K562 (cell line): Measurements from ENCODE around the gene KYAT1. TPM values are rescaled to one million over a fixed set of nuclear protein-coding genes. Genes with fewer than 3 reads are reported as not detected.

Experiments
- ESRRA ChIP-seq: fragments of 450-650 bp; IDR thresholded peaks from 2 replicates; pipeline ENCODE4 v1.6.1; 2014; ENCODE audit warnings: low read depth, mild to moderate bottlenecking, moderate library complexity, borderline replicate concordance
- ETV1 ChIP-seq: fragments of 450-650 bp; conservative IDR thresholded peaks from 2 replicates; pipeline ENCODE4 v1.6.1; 2016; ENCODE audit warnings: missing genetic modification characterization, control low read depth, low read depth, missing compliant biosample characterization
- FOXK1 ChIP-seq: sonication (generic); formaldehyde crosslinking; IDR thresholded peaks from 2 replicates; pipeline ENCODE4 v1.8.0; 2022; ENCODE audit warnings: missing genetic modification reagents, mild to moderate bottlenecking, borderline replicate concordance
- GATAD2A ChIP-seq: fragments of 450-650 bp; IDR thresholded peaks from 2 replicates; pipeline ENCODE4 v1.6.1; 2017
- HDAC3 ChIP-seq: fragments of 450-650 bp; IDR thresholded peaks from 2 replicates; pipeline ENCODE4 v1.6.1; 2018; ENCODE audit warnings: borderline replicate concordance, mild to moderate bottlenecking, moderate library complexity; ENCODE audit not compliant: partially characterized antibody
- MCM2 ChIP-seq: fragments of 450-650 bp; IDR thresholded peaks from 2 replicates; pipeline ENCODE4 v1.6.1; 2017; ENCODE audit warnings: low read depth, mild to moderate bottlenecking
- NCOA4 ChIP-seq: fragments of 450-650 bp; IDR thresholded peaks from 2 replicates; pipeline ENCODE4 v1.6.1; 2018; ENCODE audit warnings: mild to moderate bottlenecking; ENCODE audit not compliant: partially characterized antibody
- NFE2 ChIP-seq: IDR thresholded peaks from 2 replicates; pipeline ENCODE4 v1.6.1; 2014; ENCODE audit warnings: antibody characterized with exemption, low read depth
- PBX2 ChIP-seq, 2 experiments: IDR thresholded peaks in 1 of 2; conservative IDR thresholded peaks in 1 of 2; 2 replicates each; pipeline ENCODE4 v1.6.1; 2016; ENCODE audit warnings: low read depth in 2 of 2, mild to moderate bottlenecking in 1 of 2, missing compliant biosample characterization in 1 of 2, missing genetic modification characterization in 1 of 2, moderate library complexity in 1 of 2
- RBM25 ChIP-seq: fragments of 200-400 bp; formaldehyde crosslinking; IDR thresholded peaks from 2 replicates; pipeline ENCODE4 v1.6.1; 2018; ENCODE audit warnings: low read length, low read depth, moderate library complexity; ENCODE audit not compliant: severe bottlenecking
- RNF219 ChIP-seq: fragments of 250-450 bp; sonication (Bioruptor Pico); IDR thresholded peaks from 2 replicates; pipeline ENCODE4 v1.5.0; 2022; ENCODE audit warnings: mild to moderate bottlenecking
- SMAD3 ChIP-seq: fragments of 450-650 bp; formaldehyde crosslinking; conservative IDR thresholded peaks from 2 replicates; pipeline ENCODE4 v1.4.0; 2020; ENCODE audit warnings: mild to moderate bottlenecking
- SRSF9 ChIP-seq: fragments of 200-400 bp; formaldehyde crosslinking; IDR thresholded peaks from 2 replicates; pipeline ENCODE4 v1.6.1; 2017; ENCODE audit warnings: low read depth, low read length, borderline replicate concordance
- ZBTB26 ChIP-seq: fragments of 450-650 bp; formaldehyde crosslinking; IDR thresholded peaks from 2 replicates; pipeline ENCODE4 v1.4.0; 2022; ENCODE audit warnings: missing genetic modification characterization
- ZNF217 ChIP-seq: sonication (generic); formaldehyde crosslinking; IDR thresholded peaks from 2 replicates; pipeline ENCODE4 v1.8.0; 2022; ENCODE audit warnings: mild to moderate bottlenecking, missing genetic modification reagents
- ZNF316 ChIP-seq: fragments of 450-650 bp; IDR thresholded peaks from 2 replicates; pipeline ENCODE4 v1.6.1; 2016
- ZNF324 ChIP-seq: fragments of 250-450 bp; sonication (Bioruptor Pico); IDR thresholded peaks from 2 replicates; pipeline ENCODE4 v1.4.0; 2020; ENCODE audit warnings: mild to moderate bottlenecking
- ZNF511 ChIP-seq: sonication (generic); formaldehyde crosslinking; IDR thresholded peaks from 2 replicates; pipeline ENCODE4 v1.8.0; 2022; ENCODE audit warnings: mild to moderate bottlenecking, missing genetic modification reagents
- ZNF668 ChIP-seq: fragments of 250-450 bp; sonication (Bioruptor Pico); IDR thresholded peaks from 2 replicates; pipeline ENCODE4 v1.8.0; 2022; ENCODE audit warnings: mild to moderate bottlenecking, inconsistent platforms
- polyA plus RNA-seq, 8 experiments: library from polyadenylated mRNA; depleted of rRNA in 4 of 8; stranded (reverse) in 5 of 8; unstranded in 3 of 8; fragments of >200 nt; fragmentation: Nextera tagmentation in 2 of 8; fragmentation: Illumina TruSeq in 1 of 8; extraction: Ambion mirVana in 2 of 8; extraction: Trizol in 1 of 8; gene quantifications; 2 replicates each; pipeline versions ENCODE4 v1.2.1 to v1.2.3, GENCODE V29; 2011 to 2014; ENCODE audit warnings: inconsistent platforms in 1 of 8, missing spikeins in 1 of 8
- total RNA-seq, 7 experiments: library from RNA; depleted of rRNA in 6 of 7; stranded (reverse); fragments of >200 nt in 6 of 7; fragmentation: Illumina TruSeq in 2 of 7; extraction: Trizol in 2 of 7; gene quantifications; 2 replicates each; pipeline versions ENCODE4 v1.2.1 to v1.2.3, GENCODE V29; 2011 to 2021; ENCODE audit warnings: low replicate concordance in 1 of 7

Gene KYAT1
- total and polyA plus RNA-seq, 9 of the 15 experiments (the other 6 are each of a cell fraction or from before 2014, with no cell fraction given) = 6.4 to 16.8 (median 11.1) TPM

GRCh38 chr9:128845186-128845931, 36.4 kb downstream of the KYAT1 start (continued):
- TF ChIP-seq SMAD3 (CRISPR knock-in tag) = no peak
- no peak for TF ChIP-seq ETV1 (tag)
- TF ChIP-seq ZNF668 (CRISPR knock-in tag) = no peak
- TF ChIP-seq RNF219 = no peak
- TF ChIP-seq RBM25 = no peak
- TF ChIP-seq ZBTB26 (CRISPR knock-in tag) = no peak
- no peak for TF ChIP-seq ZNF217
- no peak for TF ChIP-seq ZNF324 (CRISPR knock-in tag)
- no peak for TF ChIP-seq ESRRA
- TF ChIP-seq ZNF316 = 0 out of 2 replicates have a peak, but pooled peaks have one; percentile 15
- TF ChIP-seq MCM2 = no peak
- no peak for TF ChIP-seq ZNF511 (CRISPR knock-in tag)
- no peak for TF ChIP-seq NCOA4
- no peak for TF ChIP-seq HDAC3
- TF ChIP-seq PBX2 (CRISPR knock-in tag; IDR thresholded peaks at IDR 0.05; ENCODE audit: low read depth) = no peak
- no peak for TF ChIP-seq PBX2 (tag; conservative IDR thresholded peaks at IDR 0.05; ENCODE audit: low read depth)
- TF ChIP-seq SRSF9 = no peak
- TF ChIP-seq FOXK1 (CRISPR knock-in tag) = no peak
- no peak for TF ChIP-seq GATAD2A
- 0 out of 2 replicates have a peak, but pooled peaks have one; percentile 1 for TF ChIP-seq NFE2
